ENCODE data around the gene F5.

Gene F5

GRCh38 chr1:169576935-169577331 lies 9.3 kb downstream of the F5 start:
- no peak overlapping the region for H3K4me3 ChIP-seq (replicated peaks in 1 of 2; ENCODE audit: low read depth in 2 of 2, low read length in 2 of 2)
- DNase-seq (ENCODE audit: low read depth in 2 of 2): no peak
- no peak for TF ChIP-seq CTCF (IDR thresholded peaks at IDR 0.05; ENCODE audit: low read depth, low read length)

GRCh38 chr1:169576241-169576934 lies 9.9 kb downstream of the F5 start:
- no peak for TF ChIP-seq CTCF (IDR thresholded peaks at IDR 0.05; ENCODE audit: low read depth, low read length)
- DNase-seq (ENCODE audit: low read depth in 2 of 2): no peak

GRCh38 chr1:169574336-169574735 lies 11.9 kb downstream of the F5 start:
- DNase-seq (ENCODE audit: low read depth in 2 of 2): no peak
- no peak for TF ChIP-seq CTCF (IDR thresholded peaks at IDR 0.05; ENCODE audit: low read depth, low read length)
- H3K4me3 ChIP-seq (replicated peaks in 1 of 2; ENCODE audit: low read depth in 2 of 2, low read length in 2 of 2): no peak overlapping the region

More at GRCh38 chr1:169576241-169576934, 9.9 kb downstream of the F5 start:
- H3K4me3 ChIP-seq (replicated peaks in 1 of 2; ENCODE audit: low read depth in 2 of 2, low read length in 2 of 2): no peak overlapping the region

GRCh38 chr1:169572187-169572586 lies 14.1 kb downstream of the F5 start:
- H3K4me3 ChIP-seq (replicated peaks in 1 of 2; ENCODE audit: low read depth in 2 of 2, low read length in 2 of 2): no peak overlapping the region
- TF ChIP-seq CTCF (IDR thresholded peaks at IDR 0.05; ENCODE audit: low read depth, low read length): no peak
- DNase-seq (ENCODE audit: low read depth in 2 of 2): no peak

- H3K4me3 ChIP-seq (replicated peaks in 1 of 2; ENCODE audit: low read depth in 2 of 2, low read length in 2 of 2): no peak overlapping the region
- no peak for DNase-seq (ENCODE audit: low read depth in 2 of 2)
- no peak for TF ChIP-seq CTCF (IDR thresholded peaks at IDR 0.05; ENCODE audit: low read depth, low read length)
Observed at GRCh38 chr1:169571450-169571849, 14.8 kb downstream of the F5 start.

GRCh38 chr1:169570172-169570574 lies 16.1 kb downstream of the F5 start:
- TF ChIP-seq CTCF (IDR thresholded peaks at IDR 0.05; ENCODE audit: low read depth, low read length): no peak
- no peak for DNase-seq (ENCODE audit: low read depth in 2 of 2)
- no peak overlapping the region for H3K4me3 ChIP-seq (replicated peaks in 1 of 2; ENCODE audit: low read depth in 2 of 2, low read length in 2 of 2)

GRCh38 chr1:169568497-169568896 lies 17.8 kb downstream of the F5 start:
- DNase-seq (ENCODE audit: low read depth in 2 of 2): no peak
- no peak overlapping the region for H3K4me3 ChIP-seq (replicated peaks in 1 of 2; ENCODE audit: low read depth in 2 of 2, low read length in 2 of 2)
- no peak for TF ChIP-seq CTCF (IDR thresholded peaks at IDR 0.05; ENCODE audit: low read depth, low read length)
